Lung (tissue), 16 donors: Measurements from ENCODE around the gene KRTAP20-2. TPM values are rescaled to one million over a fixed set of nuclear protein-coding genes. Genes with fewer than 3 reads are reported as not detected.

Experiments
- ATAC-seq: fragments of 200-7000 bp; cut with Tn5 transposase; one replicate; pipeline ENCODE4 v1.9.1; 2020; ENCODE audit warnings: moderate number of reproducible peaks; ENCODE audit not compliant: insufficient read depth, low FRiP score
- DNase-seq, 3 donors: peaks; one replicate each; pipeline ENCODE4 v3.0.0-alpha.2; 2013 to 2017
- H3K27ac ChIP-seq, 2 donors: one replicate each; pipeline ENCODE4 v1.5.1; 2013; ENCODE audit warnings: mild to moderate bottlenecking in 2 of 2, moderate library complexity in 2 of 2, control low read depth in 1 of 2, inconsistent platforms in 1 of 2, low read depth in 1 of 2, low read length in 1 of 2
- H3K27me3 ChIP-seq, 3 donors: one replicate each; pipeline ENCODE4 v1.5.1; 2013; ENCODE audit warnings: low read length in 2 of 3; ENCODE audit not compliant: control insufficient read depth in 3 of 3, insufficient read depth in 3 of 3
- H3K36me3 ChIP-seq, 4 donors: one replicate each; pipeline ENCODE4 v1.5.1; 2013; ENCODE audit warnings: low read length in 4 of 4, mild to moderate bottlenecking in 1 of 4, moderate library complexity in 1 of 4; ENCODE audit not compliant: control insufficient read depth in 4 of 4, insufficient read depth in 4 of 4
- H3K4me1 ChIP-seq, 5 donors: one replicate each; pipeline ENCODE4 v1.5.1; 2013; ENCODE audit warnings: low read length in 5 of 5, mild to moderate bottlenecking in 2 of 5, moderate library complexity in 1 of 5; ENCODE audit not compliant: control insufficient read depth in 5 of 5, insufficient read depth in 5 of 5
- H3K4me3 ChIP-seq: one replicate; pipeline ENCODE4 v1.5.1; 2013; ENCODE audit warnings: mild to moderate bottlenecking, control low read depth, moderate library complexity
- H3K9ac ChIP-seq, 2 donors: one replicate each; pipeline ENCODE4 v1.5.1; 2013; ENCODE audit warnings: low read length in 2 of 2, control low read depth in 1 of 2; ENCODE audit not compliant: insufficient read depth in 1 of 2
- H3K9me3 ChIP-seq, 4 donors: one replicate each; pipeline ENCODE4 v1.5.1; 2013; ENCODE audit warnings: low read length in 3 of 4, mild to moderate bottlenecking in 1 of 4, moderate library complexity in 1 of 4; ENCODE audit not compliant: control insufficient read depth in 4 of 4, insufficient read depth in 3 of 4
- WGBS, 2 donors: extraction: QIAGEN DNeasy Blood & Tissue Kit; methylation state at CpG; one replicate each; pipeline ENCODE4 v1.1.7; 2013; 5-methylcytosine and 5-hydroxymethylcytosine counted together
- long read RNA-seq, 5 donors: transcript quantifications; one replicate each; lab custom pipeline, GENCODE V29; 2026
- polyA plus RNA-seq, 2 donors: library from polyadenylated mRNA; stranded (reverse); fragments of 200-250 nt; gene quantifications; one replicate each; pipeline ENCODE4 v1.2.1, GENCODE V29; 2013
- total RNA-seq, 2 donors: library from RNA; depleted of rRNA in 1 of 2; stranded (reverse); fragments of >200 nt in 1 of 2; gene quantifications; one replicate each; pipeline ENCODE4 v1.2.1, GENCODE V29; 2014 to 2021
- TF ChIP-seq, protein P1 (sequence below): IDR thresholded peaks from 2 replicates; pipeline ENCODE4 v1.5.1; 2012; ENCODE audit warnings: mild to moderate bottlenecking; ENCODE audit errors: control extremely low read depth, extremely low read depth
- donor health status: control.
- donor health status: control.
- donor health status: Bipolar disorder and iron deficiency.
- donor health status: healthy.
- donor health status: DM: yes; HTN: yes; CAD: no.

The KRTAP20-2 gene
- not detected for total RNA-seq
- not detected for polyA plus RNA-seq
- long read RNA-seq, donor 1, result 0 reads
- long read RNA-seq, donor 2, result 0 reads
- long read RNA-seq, donor 3, result 0 reads
- long read RNA-seq, donor 4, result 0 reads
- long read RNA-seq, donor 5, result 0 reads

DNA sequence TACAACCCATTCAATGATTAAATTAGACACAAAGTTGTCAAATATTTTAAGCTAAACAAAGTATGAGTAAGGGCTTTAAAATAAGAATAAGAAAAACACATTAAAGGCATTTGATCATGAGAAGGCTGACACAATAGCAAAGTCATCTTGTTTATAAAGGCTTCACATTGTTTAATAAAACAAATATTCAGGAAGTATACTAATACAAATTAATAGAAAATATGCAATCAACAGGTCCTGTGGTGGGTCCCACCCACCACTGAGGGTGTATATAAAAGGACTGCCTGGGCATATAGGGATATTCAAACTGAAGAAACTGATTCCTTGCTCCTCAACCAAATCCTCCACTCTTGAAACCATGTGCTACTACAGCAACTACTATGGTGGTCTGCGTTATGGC is at the start of gene KRTAP20-2:
KRTAP20-2 (plus strand) TSS at position 301 of the 400 bp plus-strand sequence; CDS start at position 359, 58 bp downstream.
- H3K9ac ChIP-seq, result no peak within 1 kb of the TSS
- H3K27me3 ChIP-seq, result no peaks in the 10 kb centered on the region
- no peak within 1 kb of the TSS for H3K4me3 ChIP-seq
- no peaks in the 10 kb centered on the region for H3K9me3 ChIP-seq
- H3K36me3 ChIP-seq, result no peaks in the 10 kb centered on the region
- WGBS, 2 donors, result 91 to 100% methylated on average over 1 of the region's 1 CpG
- TF ChIP-seq, protein P1, sequence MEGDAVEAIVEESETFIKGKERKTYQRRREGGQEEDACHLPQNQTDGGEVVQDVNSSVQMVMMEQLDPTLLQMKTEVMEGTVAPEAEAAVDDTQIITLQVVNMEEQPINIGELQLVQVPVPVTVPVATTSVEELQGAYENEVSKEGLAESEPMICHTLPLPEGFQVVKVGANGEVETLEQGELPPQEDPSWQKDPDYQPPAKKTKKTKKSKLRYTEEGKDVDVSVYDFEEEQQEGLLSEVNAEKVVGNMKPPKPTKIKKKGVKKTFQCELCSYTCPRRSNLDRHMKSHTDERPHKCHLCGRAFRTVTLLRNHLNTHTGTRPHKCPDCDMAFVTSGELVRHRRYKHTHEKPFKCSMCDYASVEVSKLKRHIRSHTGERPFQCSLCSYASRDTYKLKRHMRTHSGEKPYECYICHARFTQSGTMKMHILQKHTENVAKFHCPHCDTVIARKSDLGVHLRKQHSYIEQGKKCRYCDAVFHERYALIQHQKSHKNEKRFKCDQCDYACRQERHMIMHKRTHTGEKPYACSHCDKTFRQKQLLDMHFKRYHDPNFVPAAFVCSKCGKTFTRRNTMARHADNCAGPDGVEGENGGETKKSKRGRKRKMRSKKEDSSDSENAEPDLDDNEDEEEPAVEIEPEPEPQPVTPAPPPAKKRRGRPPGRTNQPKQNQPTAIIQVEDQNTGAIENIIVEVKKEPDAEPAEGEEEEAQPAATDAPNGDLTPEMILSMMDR, result no peak
- no peak within 1 kb of the TSS for H3K27ac ChIP-seq
- no peaks in the 10 kb centered on the region for H3K4me1 ChIP-seq
- DNase-seq (no peak), ATAC-seq (no peak)

DNA sequence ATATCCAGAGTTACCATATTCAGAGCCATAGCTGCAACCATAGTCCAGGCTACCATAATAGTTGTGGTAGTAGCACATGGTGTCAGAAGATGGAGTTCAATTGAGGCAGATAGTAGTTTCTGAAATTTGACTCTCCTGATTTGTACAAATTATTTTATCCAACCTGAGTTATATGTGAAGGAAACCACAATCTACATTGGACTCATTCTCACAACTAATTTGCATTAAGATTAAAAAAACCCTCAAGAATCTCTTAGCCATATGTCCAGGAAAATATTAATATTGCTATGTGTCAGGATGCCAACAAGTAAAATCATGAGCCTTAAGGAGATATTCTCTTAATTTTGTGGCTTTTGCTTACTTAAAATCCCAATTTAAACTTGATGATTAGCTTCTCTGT is 44.7 kb upstream of the KRTAP20-2 start, which contains the start of gene KRTAP22-2:
KRTAP22-2 (minus strand) TSS at position 101 of the 400 bp plus-strand sequence.
- H3K4me1 ChIP-seq, result no peaks in the 10 kb centered on the region
- H3K9ac ChIP-seq, result no peak within 1 kb of the TSS
- H3K27ac ChIP-seq, result no peak within 1 kb of the TSS
- H3K27me3 ChIP-seq, result no peaks in the 10 kb centered on the region
- H3K36me3 ChIP-seq, result no peaks in the 10 kb centered on the region
- ATAC-seq, result no peak
- DNase-seq, result no peak
- H3K4me3 ChIP-seq, result no peak within 1 kb of the TSS
- H3K9me3 ChIP-seq, result no peaks in the 10 kb centered on the region
- TF ChIP-seq, protein P1, result no peak

DNA sequence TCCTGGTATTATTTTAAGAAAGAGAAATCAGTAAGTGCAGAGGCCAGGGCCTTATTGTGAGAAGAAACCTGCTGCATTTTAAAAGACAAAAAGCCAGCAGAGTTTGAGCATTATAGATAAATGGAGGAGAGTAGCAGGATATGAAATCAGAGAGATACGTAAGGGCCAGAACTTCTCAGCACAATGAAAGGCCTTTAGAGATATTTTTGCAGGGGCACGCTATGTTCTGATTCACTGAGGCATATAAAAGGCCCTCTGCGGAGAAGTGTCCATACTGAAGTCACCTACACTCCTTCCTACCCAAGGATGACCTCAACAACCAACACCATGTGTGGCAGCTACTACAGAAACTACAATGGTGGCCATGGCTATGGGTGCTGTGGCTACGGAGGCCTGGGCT is 42.9 kb upstream of the KRTAP20-2 start, which contains the start of gene KRTAP6-3:
KRTAP6-3 (plus strand) TSS at position 301 of the 400 bp plus-strand sequence; CDS start at position 307, 6 bp downstream.
- no peaks in the 10 kb centered on the region for H3K27me3 ChIP-seq
- H3K9me3 ChIP-seq, result no peaks in the 10 kb centered on the region
- H3K9ac ChIP-seq, result no peak within 1 kb of the TSS
- no peak within 1 kb of the TSS for H3K27ac ChIP-seq
- ATAC-seq (no peak), DNase-seq (no peak)
- TF ChIP-seq, protein P1, result no peak
- WGBS, 2 donors, result 93 to 95% methylated on average over 4 of the region's 4 CpGs
- H3K36me3 ChIP-seq, result no peaks in the 10 kb centered on the region
- no peak within 1 kb of the TSS for H3K4me3 ChIP-seq
- no peaks in the 10 kb centered on the region for H3K4me1 ChIP-seq

DNA sequence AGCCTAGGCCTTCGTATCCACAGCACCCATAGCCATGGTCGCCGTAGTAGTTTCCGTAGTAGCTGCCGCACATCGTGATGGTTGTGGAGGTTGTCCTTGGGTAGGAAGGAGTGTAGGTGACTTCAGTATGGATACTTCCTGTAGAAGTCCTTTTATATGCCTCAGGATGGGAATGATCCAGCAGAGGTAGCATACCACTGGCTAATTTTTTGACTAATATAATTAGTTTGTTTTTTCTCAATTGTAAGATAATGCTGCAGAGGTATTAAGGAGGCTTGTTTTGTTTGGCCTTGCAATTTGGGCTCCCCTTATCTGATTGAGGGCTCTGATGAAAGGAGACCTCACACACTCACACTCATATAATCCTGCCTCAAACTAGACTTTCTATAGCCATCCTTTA is 36.2 kb upstream of the KRTAP20-2 start, which contains the start of gene KRTAP6-2:
KRTAP6-2 (minus strand) TSS at position 101 of the 400 bp plus-strand sequence; CDS start at position 73, 28 bp downstream.
- ATAC-seq (no peak), DNase-seq (no peak)
- TF ChIP-seq, protein P1, result no peak
- Histone ChIP-seq H3K4me3 (no peak within 1 kb of the TSS), H3K27ac (no peak within 1 kb of the TSS), H3K27me3 (no peaks in the 10 kb centered on the region), H3K4me1 (no peaks in the 10 kb centered on the region), H3K9me3 (no peaks in the 10 kb centered on the region), H3K36me3 (no peaks in the 10 kb centered on the region), H3K9ac (no peak within 1 kb of the TSS)
- 95 to 99% methylated on average over 6 of the region's 6 CpGs for WGBS, 2 donors
